ENCODE results near the gene KCNK16. TPM values are rescaled to one million over a fixed set of nuclear protein-coding genes. Genes with fewer than 3 reads are reported as not detected.

The KCNK16 gene
- polyA plus RNA-seq = 1 to 10 TPM in 1 of 4 donors, under 1 TPM in 1, not detected in 2; 0.34 to 2.2 TPM
- long read RNA-seq, donor 1 = 0 reads
- long read RNA-seq, donor 2 = 0 reads
- long read RNA-seq, donor 3 = 0 reads
- long read RNA-seq, donor 4 = 0 reads
- long read RNA-seq, donor 5 = 0 reads
- long read RNA-seq, donor 6, partial matches to known transcripts = 0 of 2 reads
- long read RNA-seq, donor 6, other reads (novel, unspliced or antisense) = 0 of 2 reads
- long read RNA-seq, donor 7 = 0 reads
- long read RNA-seq, donor 8 = 0 reads
- long read RNA-seq, donor 9 = 0 reads
- long read RNA-seq, donor 10 = 0 reads

GRCh38 chr6:39322306-39322850, at the start of gene KCNK16:
Gene KCNK16 (minus strand): TSS chr6:39322702. CDS start chr6:39322540, 162 bp downstream.
- Histone ChIP-seq H3K27me3 (ENCODE audit: control insufficient read depth in 3 of 3, insufficient read depth in 3 of 3, low read length in 3 of 3) (peaks cover 0 to 6% (median 0%) of the 10 kb centered on the region in 3 donors), H3K4me3 (ENCODE audit: low read depth in 1 of 3, low read length in 3 of 3) (no peak within 1 kb of the TSS), H3K36me3 (ENCODE audit: control insufficient read depth in 3 of 3, insufficient read depth in 2 of 3, low read depth in 1 of 3, low read length in 3 of 3) (no peaks in the 10 kb centered on the region), H3K4me1 (ENCODE audit: control insufficient read depth in 3 of 3, insufficient read depth in 2 of 3, low read depth in 1 of 3, low read length in 2 of 3) (no peaks in the 10 kb centered on the region), H3K9me3 (ENCODE audit: control insufficient read depth in 2 of 2, insufficient read depth in 1 of 2, low read depth in 1 of 2, low read length in 1 of 2) (no peaks in the 10 kb centered on the region), H3K27ac (ENCODE audit: low read depth in 1 of 3, low read length in 2 of 3) (no peak within 1 kb of the TSS)
- WGBS, 3 donors = 72 to 82% (median 72%) methylated on average over 10 to 11 of the region's 11 CpGs
- FAIRE-seq (no peak), DNase-seq (no peak)

DNA sequence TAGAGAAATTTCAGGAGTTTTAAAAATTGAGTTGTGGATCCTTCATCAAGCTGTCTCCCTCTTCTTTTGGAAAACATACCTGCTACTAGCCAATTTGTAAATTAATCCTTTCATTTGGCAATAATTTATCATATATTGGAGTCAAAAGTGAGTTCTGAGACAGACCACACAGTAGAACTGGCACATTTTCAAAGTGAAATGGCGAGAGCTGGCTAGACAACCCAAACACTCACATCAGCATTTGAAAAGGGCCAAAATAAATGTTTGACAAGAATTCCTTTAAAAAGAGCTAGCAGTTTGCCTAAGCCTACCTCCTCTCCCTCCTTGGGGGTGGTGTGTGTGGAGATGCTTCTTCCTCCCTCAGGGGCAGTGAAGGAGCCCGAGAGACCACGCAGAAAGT, 47.9 kb upstream of the KCNK16 start:
- no peak for DNase-seq
- 71 to 87% (median 76%) methylated on average over 3 of the region's 3 CpGs for WGBS, 3 donors
- FAIRE-seq = no peak
- H3K4me1 ChIP-seq (ENCODE audit: control insufficient read depth in 3 of 3, insufficient read depth in 2 of 3, low read depth in 1 of 3, low read length in 2 of 3) = no peaks in the 10 kb centered on the region
- no peaks in the 10 kb centered on the region for H3K9me3 ChIP-seq (ENCODE audit: control insufficient read depth in 2 of 2, insufficient read depth in 1 of 2, low read depth in 1 of 2, low read length in 1 of 2)
- no peak overlapping the region for H3K27ac ChIP-seq (ENCODE audit: low read depth in 1 of 3, low read length in 2 of 3)
- H3K36me3 ChIP-seq (ENCODE audit: control insufficient read depth in 3 of 3, insufficient read depth in 2 of 3, low read depth in 1 of 3, low read length in 3 of 3) = no peaks in the 10 kb centered on the region
- no peak overlapping the region for H3K4me3 ChIP-seq (ENCODE audit: low read depth in 1 of 3, low read length in 3 of 3)
- no peaks in the 10 kb centered on the region for H3K27me3 ChIP-seq (ENCODE audit: control insufficient read depth in 3 of 3, insufficient read depth in 3 of 3, low read length in 3 of 3)

DNA sequence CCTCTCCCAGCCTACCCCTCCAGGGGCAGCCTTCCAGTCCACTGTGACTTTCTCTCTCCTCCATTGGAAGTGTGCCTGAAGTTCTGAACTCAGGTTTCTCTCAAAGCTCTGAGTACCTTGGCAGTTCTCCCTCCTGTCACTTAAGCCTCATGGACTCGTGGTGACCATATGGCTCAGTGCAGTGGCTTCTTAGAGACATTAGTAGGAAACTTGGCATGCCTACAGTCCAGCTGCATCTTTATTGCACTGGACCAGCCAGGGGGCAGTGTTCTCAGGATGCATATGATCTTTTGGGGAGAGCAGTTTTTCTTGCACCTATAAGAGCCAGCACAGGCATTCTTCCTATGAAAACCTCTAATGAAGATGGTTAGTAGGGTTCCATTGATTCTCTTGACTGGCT, 47.5 kb upstream of the KCNK16 start:
- 32 to 44% (median 40%) methylated on average over 1 of the region's 1 CpG for WGBS, 3 donors
- no peaks in the 10 kb centered on the region for H3K36me3 ChIP-seq (ENCODE audit: control insufficient read depth in 3 of 3, insufficient read depth in 2 of 3, low read depth in 1 of 3, low read length in 3 of 3)
- no peak for DNase-seq
- H3K4me1 ChIP-seq (ENCODE audit: control insufficient read depth in 3 of 3, insufficient read depth in 2 of 3, low read depth in 1 of 3, low read length in 2 of 3) = no peaks in the 10 kb centered on the region
- no peak for FAIRE-seq
- no peaks in the 10 kb centered on the region for H3K9me3 ChIP-seq (ENCODE audit: control insufficient read depth in 2 of 2, insufficient read depth in 1 of 2, low read depth in 1 of 2, low read length in 1 of 2)
- H3K27me3 ChIP-seq (ENCODE audit: control insufficient read depth in 3 of 3, insufficient read depth in 3 of 3, low read length in 3 of 3) = no peaks in the 10 kb centered on the region
- H3K27ac ChIP-seq (ENCODE audit: low read depth in 1 of 3, low read length in 2 of 3) = no peak overlapping the region
- H3K4me3 ChIP-seq (ENCODE audit: low read depth in 1 of 3, low read length in 3 of 3) = no peak overlapping the region

- H3K27ac ChIP-seq (ENCODE audit: low read depth in 1 of 3, low read length in 2 of 3) = no peak overlapping the region
- H3K4me3 ChIP-seq (ENCODE audit: low read depth in 1 of 3, low read length in 3 of 3) = no peak overlapping the region
- H3K27me3 ChIP-seq (ENCODE audit: control insufficient read depth in 3 of 3, insufficient read depth in 3 of 3, low read length in 3 of 3) = no peaks in the 10 kb centered on the region
- no peaks in the 10 kb centered on the region for H3K9me3 ChIP-seq (ENCODE audit: control insufficient read depth in 2 of 2, insufficient read depth in 1 of 2, low read depth in 1 of 2, low read length in 1 of 2)
- WGBS, 3 donors = 74 to 79% (median 76%) methylated on average over 3 of the region's 3 CpGs
- H3K4me1 ChIP-seq (ENCODE audit: control insufficient read depth in 3 of 3, insufficient read depth in 2 of 3, low read depth in 1 of 3, low read length in 2 of 3) = no peaks in the 10 kb centered on the region
- FAIRE-seq = no peak
- no peak for DNase-seq
- no peaks in the 10 kb centered on the region for H3K36me3 ChIP-seq (ENCODE audit: control insufficient read depth in 3 of 3, insufficient read depth in 2 of 3, low read depth in 1 of 3, low read length in 3 of 3)
These were observed 45.2 kb upstream of the KCNK16 start for GRCh38 chr6:39367700-39368099.

GRCh38 chr6:39366931-39367618, 44.6 kb upstream of the KCNK16 start:
- Histone ChIP-seq H3K27me3 (ENCODE audit: control insufficient read depth in 3 of 3, insufficient read depth in 3 of 3, low read length in 3 of 3) (no peaks in the 10 kb centered on the region), H3K36me3 (ENCODE audit: control insufficient read depth in 3 of 3, insufficient read depth in 2 of 3, low read depth in 1 of 3, low read length in 3 of 3) (no peaks in the 10 kb centered on the region), H3K27ac (ENCODE audit: low read depth in 1 of 3, low read length in 2 of 3) (no peak overlapping the region), H3K9me3 (ENCODE audit: control insufficient read depth in 2 of 2, insufficient read depth in 1 of 2, low read depth in 1 of 2, low read length in 1 of 2) (no peaks in the 10 kb centered on the region), H3K4me3 (ENCODE audit: low read depth in 1 of 3, low read length in 3 of 3) (no peak overlapping the region), H3K4me1 (ENCODE audit: control insufficient read depth in 3 of 3, insufficient read depth in 2 of 3, low read depth in 1 of 3, low read length in 2 of 3) (no peaks in the 10 kb centered on the region)
- FAIRE-seq = no peak
- WGBS, 3 donors = 68 to 79% (median 69%) methylated on average over 9 of the region's 9 CpGs
- no peak for DNase-seq

- FAIRE-seq (no peak), DNase-seq (no peak)
- H3K4me3 ChIP-seq (ENCODE audit: low read depth in 1 of 3, low read length in 3 of 3) = no peak overlapping the region
- no peaks in the 10 kb centered on the region for H3K36me3 ChIP-seq (ENCODE audit: control insufficient read depth in 3 of 3, insufficient read depth in 2 of 3, low read depth in 1 of 3, low read length in 3 of 3)
- H3K27ac ChIP-seq (ENCODE audit: low read depth in 1 of 3, low read length in 2 of 3) = no peak overlapping the region
- H3K4me1 ChIP-seq (ENCODE audit: control insufficient read depth in 3 of 3, insufficient read depth in 2 of 3, low read depth in 1 of 3, low read length in 2 of 3) = no peaks in the 10 kb centered on the region
- no peaks in the 10 kb centered on the region for H3K9me3 ChIP-seq (ENCODE audit: control insufficient read depth in 2 of 2, insufficient read depth in 1 of 2, low read depth in 1 of 2, low read length in 1 of 2)
- H3K27me3 ChIP-seq (ENCODE audit: control insufficient read depth in 3 of 3, insufficient read depth in 3 of 3, low read length in 3 of 3) = no peaks in the 10 kb centered on the region
- WGBS, 3 donors = 83 to 88% (median 87%) methylated on average over 13 of the region's 13 CpGs
These were observed 43.0 kb upstream of the KCNK16 start for GRCh38 chr6:39365281-39366074.

DNA sequence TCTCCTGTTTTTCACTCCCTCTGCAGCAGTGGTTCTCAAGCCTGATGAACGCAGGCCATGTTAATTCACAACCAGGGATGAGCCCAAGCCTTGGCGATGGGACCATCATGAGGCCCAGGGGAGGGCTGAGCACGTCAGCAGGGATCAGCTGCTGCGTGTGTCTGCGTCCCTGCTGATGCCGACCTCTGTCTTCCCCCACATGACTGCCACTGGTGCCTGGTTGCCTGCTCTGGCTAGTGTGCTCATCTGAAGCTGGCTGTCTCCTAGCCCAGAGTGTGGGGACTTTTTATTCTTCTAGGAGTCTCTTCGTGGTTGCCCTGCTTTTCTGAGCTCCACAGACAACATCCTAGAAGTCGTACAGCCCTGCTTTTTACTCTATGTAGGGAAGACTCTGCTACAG, 40.8 kb upstream of the KCNK16 start:
- Histone ChIP-seq H3K27me3 (ENCODE audit: control insufficient read depth in 3 of 3, insufficient read depth in 3 of 3, low read length in 3 of 3) (no peaks in the 10 kb centered on the region), H3K4me1 (ENCODE audit: control insufficient read depth in 3 of 3, insufficient read depth in 2 of 3, low read depth in 1 of 3, low read length in 2 of 3) (peaks cover 0 to under 1% (median 0%) of the 10 kb centered on the region in 3 donors), H3K27ac (ENCODE audit: low read depth in 1 of 3, low read length in 2 of 3) (no peak overlapping the region), H3K4me3 (ENCODE audit: low read depth in 1 of 3, low read length in 3 of 3) (no peak overlapping the region), H3K36me3 (ENCODE audit: control insufficient read depth in 3 of 3, insufficient read depth in 2 of 3, low read depth in 1 of 3, low read length in 3 of 3) (no peaks in the 10 kb centered on the region), H3K9me3 (ENCODE audit: control insufficient read depth in 2 of 2, insufficient read depth in 1 of 2, low read depth in 1 of 2, low read length in 1 of 2) (no peaks in the 10 kb centered on the region)
- FAIRE-seq (no peak), DNase-seq (no peak)
- WGBS, 3 donors = 86 to 90% (median 87%) methylated on average over 8 of the region's 8 CpGs

- H3K27me3 ChIP-seq (ENCODE audit: control insufficient read depth in 3 of 3, insufficient read depth in 3 of 3, low read length in 3 of 3) = no peaks in the 10 kb centered on the region
- DNase-seq (no peak), FAIRE-seq (no peak)
- H3K9me3 ChIP-seq (ENCODE audit: control insufficient read depth in 2 of 2, insufficient read depth in 1 of 2, low read depth in 1 of 2, low read length in 1 of 2) = no peaks in the 10 kb centered on the region
- WGBS, 3 donors = 38 to 43% (median 39%) methylated on average over 3 of the region's 3 CpGs
- peaks cover 0 to 3% (median 0%) of the 10 kb centered on the region in 3 donors for H3K4me1 ChIP-seq (ENCODE audit: control insufficient read depth in 3 of 3, insufficient read depth in 2 of 3, low read depth in 1 of 3, low read length in 2 of 3)
- no peaks in the 10 kb centered on the region for H3K36me3 ChIP-seq (ENCODE audit: control insufficient read depth in 3 of 3, insufficient read depth in 2 of 3, low read depth in 1 of 3, low read length in 3 of 3)
- no peak overlapping the region for H3K4me3 ChIP-seq (ENCODE audit: low read depth in 1 of 3, low read length in 3 of 3)
- H3K27ac ChIP-seq (ENCODE audit: low read depth in 1 of 3, low read length in 2 of 3) = no peak overlapping the region
These were observed 40.0 kb upstream of the KCNK16 start for GRCh38 chr6:39362487-39362865.
